Duodenal mucosa (tissue), 2 donors: ENCODE results near the gene USP7.
"Not testable (repeated sequence)": the region's sequence is repeated elsewhere in the genome, so short reads cannot be mapped to it uniquely, and the experiment has no call there.

Source experiments
- H3K27ac ChIP-seq: one replicate; pipeline ENCODE4 v1.7.0; 2013; ENCODE audit warnings: low read depth, low read length
- H3K27me3 ChIP-seq, 2 donors: one replicate each; pipeline ENCODE4 v1.7.0; 2013; ENCODE audit warnings: low read length in 2 of 2, control low read depth in 1 of 2; ENCODE audit not compliant: insufficient read depth in 2 of 2, control insufficient read depth in 1 of 2
- H3K36me3 ChIP-seq, 2 donors: one replicate each; pipeline ENCODE4 v1.7.0; 2013; ENCODE audit warnings: low read length in 2 of 2, control low read depth in 1 of 2; ENCODE audit not compliant: insufficient read depth in 2 of 2, control insufficient read depth in 1 of 2
- H3K4me1 ChIP-seq, 2 donors: one replicate each; pipeline ENCODE4 v1.7.0; 2013; ENCODE audit warnings: low read length in 2 of 2, control low read depth in 1 of 2; ENCODE audit not compliant: insufficient read depth in 2 of 2, control insufficient read depth in 1 of 2
- H3K4me3 ChIP-seq, 2 donors: one replicate each; pipeline ENCODE4 v1.7.0; 2013; ENCODE audit warnings: low read length in 2 of 2, low read depth in 1 of 2
- H3K9ac ChIP-seq, 2 donors: one replicate each; pipeline ENCODE4 v1.7.0; 2013; ENCODE audit warnings: low read length in 2 of 2, low read depth in 1 of 2
- H3K9me3 ChIP-seq, 2 donors: one replicate each; pipeline ENCODE4 v1.7.0; 2013; ENCODE audit warnings: low read length in 2 of 2, control low read depth in 1 of 2; ENCODE audit not compliant: control insufficient read depth in 1 of 2

The USP7 gene

GRCh38 chr16:8847623-8848022 lies 116.1 kb downstream of the USP7 start:
- Histone ChIP-seq H3K27me3 (no peaks in the 10 kb centered on the region), H3K27ac (no peak overlapping the region), H3K4me1 (peaks cover 6 to 11% of the 10 kb centered on the region in 2 donors), H3K9me3 (no peaks in the 10 kb centered on the region), H3K4me3 (no peak overlapping the region), H3K36me3 (peaks cover 38 to 58% of the 10 kb centered on the region in 2 donors), H3K9ac (no peak overlapping the region)

GRCh38 chr16:8847145-8847544 lies 116.6 kb downstream of the USP7 start:
- Histone ChIP-seq H3K9me3 (no peaks in the 10 kb centered on the region), H3K4me3 (no peak overlapping the region), H3K27ac (no peak overlapping the region), H3K4me1 (peaks cover 6 to 11% of the 10 kb centered on the region in 2 donors), H3K9ac (no peak overlapping the region), H3K27me3 (no peaks in the 10 kb centered on the region), H3K36me3 (peaks cover 33 to 53% of the 10 kb centered on the region in 2 donors)

GRCh38 chr16:8846401-8846932 lies 117.2 kb downstream of the USP7 start:
- H3K9ac ChIP-seq: no peak overlapping the region
- peaks cover 6 to 11% of the 10 kb centered on the region in 2 donors for H3K4me1 ChIP-seq
- no peaks in the 10 kb centered on the region for H3K27me3 ChIP-seq
- H3K4me3 ChIP-seq: no peak overlapping the region
- H3K36me3 ChIP-seq: peaks cover 33 to 46% of the 10 kb centered on the region in 2 donors
- H3K9me3 ChIP-seq: no peaks in the 10 kb centered on the region
- H3K27ac ChIP-seq: no peak overlapping the region

GRCh38 chr16:8845699-8846298 lies 117.9 kb downstream of the USP7 start:
- no peak overlapping the region for H3K9ac ChIP-seq
- H3K27ac ChIP-seq: no peak overlapping the region
- no peaks in the 10 kb centered on the region for H3K9me3 ChIP-seq
- H3K4me1 ChIP-seq: peaks cover 6 to 11% of the 10 kb centered on the region in 2 donors
- no peaks in the 10 kb centered on the region for H3K27me3 ChIP-seq
- no peak overlapping the region for H3K4me3 ChIP-seq
- peaks cover 33 to 44% of the 10 kb centered on the region in 2 donors for H3K36me3 ChIP-seq

- not testable (repeated sequence) for H3K9ac ChIP-seq, H3K27ac ChIP-seq, H3K27me3 ChIP-seq, H3K4me3 ChIP-seq, H3K9me3 ChIP-seq, H3K4me1 ChIP-seq
- peaks cover 10 to 19% of the 10 kb centered on the region in 2 donors for H3K36me3 ChIP-seq
Observed at GRCh38 chr16:8843296-8843695, 120.4 kb downstream of the USP7 start.
